PC-9 (cell line): ENCODE data around the gene OSBPL6.

Experiments used
- EZH2 ChIP-seq: fragments of 200-600 bp; sonication (generic); IDR thresholded peaks from 2 replicates; pipeline ENCODE4 v1.8.0; 2017; ENCODE audit warnings: antibody characterized with exemption, low read depth
- TF ChIP-seq, protein P1 (sequence below): fragments of 200-600 bp; sonication (generic); conservative IDR thresholded peaks from 2 replicates; pipeline ENCODE4 v1.6.1; 2017; ENCODE audit warnings: mixed run types, antibody characterized with exemption, mild to moderate bottlenecking, moderate library complexity

DNA sequence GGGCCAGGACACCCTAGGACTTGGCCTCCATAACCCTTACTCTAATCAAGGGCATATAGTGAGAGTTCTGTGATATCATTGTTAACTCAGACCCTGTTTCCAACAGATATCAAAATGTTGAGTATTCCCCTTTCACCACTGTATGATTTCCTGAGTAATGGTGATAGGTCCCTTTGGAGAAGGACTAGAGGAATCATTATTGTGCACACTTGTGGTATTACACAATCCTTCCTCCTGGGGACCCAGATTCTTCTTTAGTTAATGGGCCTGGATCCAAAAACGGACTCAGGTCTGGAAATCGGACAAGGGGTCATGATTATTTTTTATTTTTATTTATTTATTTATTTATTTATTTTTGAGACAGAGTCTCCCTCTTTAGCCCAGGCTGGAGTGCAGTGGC, 233.1 kb downstream of the OSBPL6 start:
- TF ChIP-seq, protein P1, sequence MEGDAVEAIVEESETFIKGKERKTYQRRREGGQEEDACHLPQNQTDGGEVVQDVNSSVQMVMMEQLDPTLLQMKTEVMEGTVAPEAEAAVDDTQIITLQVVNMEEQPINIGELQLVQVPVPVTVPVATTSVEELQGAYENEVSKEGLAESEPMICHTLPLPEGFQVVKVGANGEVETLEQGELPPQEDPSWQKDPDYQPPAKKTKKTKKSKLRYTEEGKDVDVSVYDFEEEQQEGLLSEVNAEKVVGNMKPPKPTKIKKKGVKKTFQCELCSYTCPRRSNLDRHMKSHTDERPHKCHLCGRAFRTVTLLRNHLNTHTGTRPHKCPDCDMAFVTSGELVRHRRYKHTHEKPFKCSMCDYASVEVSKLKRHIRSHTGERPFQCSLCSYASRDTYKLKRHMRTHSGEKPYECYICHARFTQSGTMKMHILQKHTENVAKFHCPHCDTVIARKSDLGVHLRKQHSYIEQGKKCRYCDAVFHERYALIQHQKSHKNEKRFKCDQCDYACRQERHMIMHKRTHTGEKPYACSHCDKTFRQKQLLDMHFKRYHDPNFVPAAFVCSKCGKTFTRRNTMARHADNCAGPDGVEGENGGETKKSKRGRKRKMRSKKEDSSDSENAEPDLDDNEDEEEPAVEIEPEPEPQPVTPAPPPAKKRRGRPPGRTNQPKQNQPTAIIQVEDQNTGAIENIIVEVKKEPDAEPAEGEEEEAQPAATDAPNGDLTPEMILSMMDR: no peak
- TF ChIP-seq EZH2: no peak
